Adipose tissue (tissue), 3 donors: ENCODE results near the gene PDE3A. TPM values are rescaled to one million over a fixed set of nuclear protein-coding genes. Genes with fewer than 3 reads are reported as not detected.
"Not testable (repeated sequence)": the region's sequence is repeated elsewhere in the genome, so short reads cannot be mapped to it uniquely, and the experiment has no call there.

Experiments used
- H3K27ac ChIP-seq: one replicate; pipeline ENCODE4 v1.5.1; 2013; ENCODE audit warnings: low read depth, low read length
- WGBS, 3 donors: extraction: QIAGEN DNeasy Blood & Tissue Kit; methylation state at CpG; one replicate each; pipeline ENCODE4 v1.1.7; 2013; 5-methylcytosine and 5-hydroxymethylcytosine counted together
- polyA plus RNA-seq, 3 donors: library from polyadenylated mRNA; stranded (reverse); fragments of 200-250 nt; gene quantifications; one replicate each; pipeline ENCODE4 v1.2.3, GENCODE V29; 2013
- donor health status: healthy with polysubstance abuse.
- donor health status: Bipolar disorder and iron deficiency.
- donor health status: healthy.

Gene PDE3A
- polyA plus RNA-seq, 3 donors, result 2.0 to 4.8 (median 3.5) TPM

- H3K27ac ChIP-seq, result no peak overlapping the region
- 45 to 62% (median 61%) methylated on average over 5 of the region's 5 CpGs for WGBS, 3 donors
Observed at GRCh38 chr12:20370866-20371519, 2.7 kb downstream of the PDE3A start.

GRCh38 chr12:20372326-20373096 is 4.2 kb downstream of the PDE3A start:
- 47 to 74% (median 67%) methylated on average over 3 of the region's 3 CpGs for WGBS, 3 donors
- no peak overlapping the region for H3K27ac ChIP-seq

GRCh38 chr12:20374795-20375194 is 6.5 kb downstream of the PDE3A start:
- 64 to 75% (median 74%) methylated on average over 3 of the region's 3 CpGs for WGBS, 3 donors

GRCh38 chr12:20375560-20375959 is 7.2 kb downstream of the PDE3A start:
- H3K27ac ChIP-seq, result no peak overlapping the region

More at GRCh38 chr12:20374795-20375194, 6.5 kb downstream of the PDE3A start:
- no peak overlapping the region for H3K27ac ChIP-seq

GRCh38 chr12:20376984-20377383 is 8.6 kb downstream of the PDE3A start:
- 82 to 95% (median 89%) methylated on average over 1 of the region's 1 CpG for WGBS, 3 donors
- no peak overlapping the region for H3K27ac ChIP-seq

GRCh38 chr12:20377750-20378149 is 9.4 kb downstream of the PDE3A start:
- no peak overlapping the region for H3K27ac ChIP-seq

- H3K27ac ChIP-seq, result no peak overlapping the region
Observed at GRCh38 chr12:20382117-20382516, 13.8 kb downstream of the PDE3A start.

GRCh38 chr12:20383612-20384011 is 15.3 kb downstream of the PDE3A start:
- no peak overlapping the region for H3K27ac ChIP-seq
- WGBS, 3 donors, result 80 to 85% (median 82%) methylated on average over 2 of the region's 2 CpGs

More at GRCh38 chr12:20382117-20382516, 13.8 kb downstream of the PDE3A start:
- WGBS, 3 donors, result 52 to 62% (median 61%) methylated on average over 2 of the region's 2 CpGs

GRCh38 chr12:20384836-20385235 is 16.5 kb downstream of the PDE3A start:
- H3K27ac ChIP-seq, result not testable (repeated sequence)
- whole genome bisulfite sequencing, 3 donors, result 94 to 95% (median 94%) methylated on average over 6 of the region's 6 CpGs

GRCh38 chr12:20390846-20391245 is 22.5 kb downstream of the PDE3A start:
- no peak overlapping the region for H3K27ac ChIP-seq
- 45 to 74% (median 55%) methylated on average over 4 of the region's 4 CpGs for WGBS, 3 donors

GRCh38 chr12:20392339-20392738 is 24.0 kb downstream of the PDE3A start:
- no peak overlapping the region for H3K27ac ChIP-seq

- 53 to 87% (median 81%) methylated on average over 5 of the region's 5 CpGs for WGBS, 3 donors
- no peak overlapping the region for H3K27ac ChIP-seq
Observed at GRCh38 chr12:20393707-20394106, 25.4 kb downstream of the PDE3A start.

GRCh38 chr12:20395791-20396550 is 27.6 kb downstream of the PDE3A start:
- H3K27ac ChIP-seq, result no peak overlapping the region
- 85 to 96% (median 94%) methylated on average over 6 of the region's 6 CpGs for WGBS, 3 donors

GRCh38 chr12:20398686-20399085 is 30.3 kb downstream of the PDE3A start:
- WGBS, 3 donors, result 42 to 52% (median 47%) methylated on average over 2 of the region's 2 CpGs
- H3K27ac ChIP-seq, result no peak overlapping the region

GRCh38 chr12:20400003-20400402 is 31.7 kb downstream of the PDE3A start:
- H3K27ac ChIP-seq, result no peak overlapping the region
- 79 to 91% (median 88%) methylated on average over 6 of the region's 6 CpGs for WGBS, 3 donors

- 63 to 74% (median 74%) methylated on average over 2 of the region's 2 CpGs for WGBS, 3 donors
- no peak overlapping the region for H3K27ac ChIP-seq
Observed at GRCh38 chr12:20403230-20403629, 34.9 kb downstream of the PDE3A start.

GRCh38 chr12:20404576-20405346 is 36.4 kb downstream of the PDE3A start:
- H3K27ac ChIP-seq, result no peak overlapping the region
- 39 to 60% (median 44%) methylated on average over 6 of the region's 6 CpGs for WGBS, 3 donors

- WGBS, 3 donors, result 70 to 85% (median 81%) methylated on average over 2 of the region's 2 CpGs
- no peak overlapping the region for H3K27ac ChIP-seq
Observed at GRCh38 chr12:20409607-20410377, 41.5 kb downstream of the PDE3A start.
